Osteoblast (primary cell): Measurements from ENCODE around the gene RAB3GAP1. TPM values are rescaled to one million over a fixed set of nuclear protein-coding genes. Genes with fewer than 3 reads are reported as not detected.

Experiments
- DNase-seq: peaks from one replicate; pipeline ENCODE4 v3.0.0; 2011; ENCODE audit warnings: low spot score, mixed read lengths; ENCODE audit not compliant: insufficient read length; ENCODE audit errors: missing footprints
- H2AFZ ChIP-seq: 2 replicates; pipeline ENCODE4 v1.6.0; 2011; ENCODE audit warnings: mild to moderate bottlenecking, low read length
- H3K27ac ChIP-seq: 2 replicates; pipeline ENCODE4 v1.5.1; 2011; ENCODE audit warnings: mild to moderate bottlenecking, low read depth, low read length, moderate library complexity
- H3K27me3 ChIP-seq: 2 replicates; pipeline ENCODE4 v1.6.0; 2012; ENCODE audit warnings: mild to moderate bottlenecking, control low read depth, inconsistent platforms, low read length, moderate library complexity; ENCODE audit not compliant: insufficient read depth
- H3K36me3 ChIP-seq: 2 replicates; pipeline ENCODE4 v1.5.1; 2011; ENCODE audit warnings: mild to moderate bottlenecking, low read length, control low read depth, moderate library complexity; ENCODE audit not compliant: insufficient read depth
- H3K4me1 ChIP-seq: 2 replicates; pipeline ENCODE4 v1.5.1; 2011; ENCODE audit warnings: mild to moderate bottlenecking, low read length, control low read depth, moderate library complexity; ENCODE audit not compliant: insufficient read depth
- H3K4me2 ChIP-seq: 2 replicates; pipeline ENCODE4 v1.6.0; 2011; ENCODE audit warnings: mild to moderate bottlenecking, low read length; ENCODE audit not compliant: insufficient read depth
- H3K4me3 ChIP-seq: fragments of 200-600 bp; sonication (generic); 3 replicates; pipeline ENCODE4 v1.5.1; 2012; ENCODE audit warnings: mild to moderate bottlenecking, low read length, inconsistent platforms; ENCODE audit not compliant: insufficient read depth
- H3K79me2 ChIP-seq: 2 replicates; pipeline ENCODE4 v1.6.0; 2012; ENCODE audit warnings: mild to moderate bottlenecking, low read length, control low read depth, inconsistent platforms; ENCODE audit not compliant: insufficient read depth
- H3K9me3 ChIP-seq: 2 replicates; pipeline ENCODE4 v1.5.1; 2011; ENCODE audit warnings: low read depth, low read length, control low read depth
- H4K20me1 ChIP-seq: 2 replicates; pipeline ENCODE4 v1.6.0; 2012; ENCODE audit warnings: mild to moderate bottlenecking, low read length, control low read depth; ENCODE audit not compliant: insufficient read depth
- CTCF ChIP-seq: IDR thresholded peaks from 2 replicates; pipeline ENCODE4 v1.5.1; 2011; ENCODE audit warnings: mild to moderate bottlenecking, low read depth, low read length, moderate library complexity; ENCODE audit errors: extremely low read depth
- total RNA-seq: library from RNA; depleted of rRNA; stranded (reverse); fragments of >200 nt; gene quantifications from 2 replicates; pipeline ENCODE4 v1.2.3, GENCODE V29; 2012

The RAB3GAP1 gene
- total RNA-seq, 1 donor, result 90.5 TPM

DNA sequence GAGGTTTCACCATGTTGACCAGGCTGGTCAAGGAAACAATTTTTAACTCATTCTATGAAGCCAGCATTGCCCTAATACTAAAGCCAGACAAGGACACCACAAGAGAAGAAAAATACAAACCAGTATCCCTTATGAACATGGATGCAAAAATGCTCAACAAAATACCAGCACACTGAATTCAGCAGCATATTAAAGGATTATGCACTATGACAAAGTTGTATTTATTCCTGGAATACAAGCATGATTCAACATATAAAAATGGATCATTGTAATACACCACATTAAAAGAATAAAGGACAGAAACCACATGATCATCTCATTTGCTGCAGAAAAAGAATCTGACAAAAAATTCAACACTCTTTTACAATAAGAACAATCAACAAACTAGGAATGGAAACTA lies 138.7 kb downstream of the RAB3GAP1 start:
- no peak overlapping the region for H2AFZ ChIP-seq
- no peaks in the 10 kb centered on the region for H3K36me3 ChIP-seq
- no peaks in the 10 kb centered on the region for H3K27me3 ChIP-seq
- H3K9me3 ChIP-seq, result no peaks in the 10 kb centered on the region
- H3K4me1 ChIP-seq, result no peaks in the 10 kb centered on the region
- H3K79me2 ChIP-seq, result no peaks in the 10 kb centered on the region
- H3K4me2 ChIP-seq, result no peak overlapping the region
- H4K20me1 ChIP-seq, result no peaks in the 10 kb centered on the region
- H3K4me3 ChIP-seq, result no peak overlapping the region
- no peak overlapping the region for H3K27ac ChIP-seq
- TF ChIP-seq CTCF, result no peak
- DNase-seq, result no peak

DNA sequence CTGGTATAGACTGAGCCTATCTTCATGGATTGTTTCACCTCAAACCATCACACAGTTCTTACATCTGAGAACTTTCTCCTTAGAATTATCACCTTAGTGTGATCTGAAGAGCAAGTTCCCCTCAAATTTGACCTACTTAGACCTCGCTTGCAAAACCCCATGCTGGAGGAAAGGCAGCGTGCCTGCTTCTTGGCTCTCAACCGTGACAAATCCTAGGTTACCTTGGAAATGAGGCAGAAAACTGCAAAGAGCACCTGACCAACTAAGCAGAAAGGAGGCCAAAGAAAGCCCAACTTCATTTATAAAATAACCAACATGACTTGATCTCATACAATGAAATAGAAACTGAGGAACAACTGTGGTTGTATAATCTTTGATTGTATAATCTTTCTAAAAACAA lies 146.4 kb downstream of the RAB3GAP1 start:
- no peak overlapping the region for H2AFZ ChIP-seq
- H3K79me2 ChIP-seq, result no peaks in the 10 kb centered on the region
- H3K27ac ChIP-seq, result no peak overlapping the region
- H3K36me3 ChIP-seq, result no peaks in the 10 kb centered on the region
- no peak for DNase-seq
- H4K20me1 ChIP-seq, result no peaks in the 10 kb centered on the region
- H3K4me2 ChIP-seq, result no peak overlapping the region
- H3K9me3 ChIP-seq, result no peaks in the 10 kb centered on the region
- no peaks in the 10 kb centered on the region for H3K27me3 ChIP-seq
- no peaks in the 10 kb centered on the region for H3K4me1 ChIP-seq
- no peak for TF ChIP-seq CTCF
- H3K4me3 ChIP-seq, result no peak overlapping the region

DNA sequence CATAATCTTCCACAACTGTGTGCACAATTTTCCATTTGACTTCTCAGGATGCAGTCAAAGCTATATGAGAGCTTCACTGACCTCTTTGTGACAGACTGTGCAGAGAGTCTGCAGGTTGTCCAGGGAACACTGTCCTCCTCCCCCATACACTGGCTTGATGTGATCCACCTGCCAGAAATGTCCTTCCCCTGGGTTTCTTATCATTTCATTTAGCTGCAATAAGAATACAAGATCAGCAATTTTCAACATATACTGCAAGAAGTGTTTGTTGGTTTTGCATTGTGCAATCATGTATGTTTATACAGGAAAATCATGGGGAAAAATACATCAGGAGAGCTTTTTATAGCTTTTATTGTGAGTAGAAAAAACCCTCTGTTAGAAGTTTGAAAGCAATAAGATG lies 150.7 kb downstream of the RAB3GAP1 start:
- no peak overlapping the region for H3K27ac ChIP-seq
- no peaks in the 10 kb centered on the region for H4K20me1 ChIP-seq
- H3K9me3 ChIP-seq, result no peaks in the 10 kb centered on the region
- H3K4me1 ChIP-seq, result no peaks in the 10 kb centered on the region
- H3K4me3 ChIP-seq, result no peak overlapping the region
- no peaks in the 10 kb centered on the region for H3K36me3 ChIP-seq
- no peak for TF ChIP-seq CTCF
- no peak overlapping the region for H2AFZ ChIP-seq
- no peaks in the 10 kb centered on the region for H3K79me2 ChIP-seq
- no peaks in the 10 kb centered on the region for H3K27me3 ChIP-seq
- no peak for DNase-seq
- no peak overlapping the region for H3K4me2 ChIP-seq

DNA sequence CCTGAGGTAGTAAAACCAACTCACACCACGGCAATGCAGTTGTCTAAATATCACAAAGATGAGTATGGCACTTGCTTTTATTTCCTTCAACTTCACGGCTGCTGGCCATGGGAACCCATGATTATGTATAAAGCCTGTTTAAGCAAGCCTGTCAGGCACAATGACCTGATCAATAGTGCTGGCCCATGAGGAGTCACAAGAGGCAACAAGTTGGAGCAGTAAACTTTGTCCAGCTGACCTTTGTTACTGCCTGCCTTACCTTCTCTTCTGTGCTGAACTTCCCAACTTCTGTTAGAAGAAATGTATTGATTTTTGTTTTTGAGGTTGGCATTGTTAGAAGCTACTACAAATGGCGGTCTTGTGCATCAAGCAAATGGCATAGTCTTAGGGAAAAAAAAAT lies 151.9 kb downstream of the RAB3GAP1 start:
- H3K79me2 ChIP-seq, result no peaks in the 10 kb centered on the region
- H2AFZ ChIP-seq, result no peak overlapping the region
- no peaks in the 10 kb centered on the region for H4K20me1 ChIP-seq
- no peaks in the 10 kb centered on the region for H3K27me3 ChIP-seq
- TF ChIP-seq CTCF, result no peak
- H3K27ac ChIP-seq, result no peak overlapping the region
- DNase-seq, result no peak
- no peak overlapping the region for H3K4me3 ChIP-seq
- H3K36me3 ChIP-seq, result no peaks in the 10 kb centered on the region
- no peak overlapping the region for H3K4me2 ChIP-seq
- H3K4me1 ChIP-seq, result no peaks in the 10 kb centered on the region
- H3K9me3 ChIP-seq, result no peaks in the 10 kb centered on the region
